Measurements from ENCODE around the gene DMAC2L. TPM values are rescaled to one million over a fixed set of nuclear protein-coding genes. Genes with fewer than 3 reads are reported as not detected.
"Not testable (repeated sequence)": the region's sequence is repeated elsewhere in the genome, so short reads cannot be mapped to it uniquely, and the experiment has no call there.

DMAC2L gene
- polyA plus RNA-seq, 3 donors = 21.8 to 28.8 (median 24.1) TPM

DNA sequence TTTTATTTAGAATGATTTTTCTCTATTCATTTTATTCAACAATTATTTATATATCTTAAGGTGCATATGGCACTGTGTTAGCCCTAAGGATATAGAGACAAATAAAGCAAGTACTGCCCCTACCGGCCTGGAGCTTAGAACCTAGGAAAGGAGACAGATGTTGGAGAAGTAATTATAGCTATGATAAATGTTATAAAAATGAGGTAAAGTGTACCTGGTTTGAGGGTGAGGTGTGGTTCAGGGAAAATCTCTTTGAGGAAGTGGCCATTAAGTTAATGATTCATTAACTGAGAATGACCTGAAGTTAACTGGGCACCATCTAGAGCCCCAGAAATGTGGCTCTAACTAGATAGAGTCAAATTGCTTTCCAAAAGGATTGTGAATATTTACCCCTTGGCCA lies 52.7 kb downstream of the DMAC2L start:
- DNase-seq (ENCODE audit: extremely low read depth in 1 of 11, low read depth in 9 of 11, low spot score in 4 of 11) = no peak

DNA sequence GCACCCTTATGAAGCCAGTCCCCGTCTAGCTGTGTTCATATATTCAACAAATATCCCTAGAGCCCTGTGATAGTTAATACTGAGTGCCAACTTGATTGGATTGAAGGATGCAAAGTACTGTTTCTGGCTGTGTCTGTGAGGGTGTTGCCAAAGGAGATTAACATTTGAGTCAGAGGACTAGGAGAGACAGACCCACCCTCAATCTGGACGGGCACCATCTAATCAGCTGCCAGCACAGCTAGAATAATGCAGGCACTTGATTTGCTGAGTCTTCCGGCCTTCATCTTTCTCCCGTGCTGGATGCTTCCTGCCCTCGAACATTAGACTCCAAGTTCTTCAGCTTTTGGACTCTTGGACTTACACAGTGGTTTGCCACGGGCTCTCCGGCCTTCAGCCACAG lies 53.4 kb downstream of the DMAC2L start:
- not testable (repeated sequence) for DNase-seq (ENCODE audit: extremely low read depth in 1 of 11, low read depth in 9 of 11, low spot score in 4 of 11)

DNA sequence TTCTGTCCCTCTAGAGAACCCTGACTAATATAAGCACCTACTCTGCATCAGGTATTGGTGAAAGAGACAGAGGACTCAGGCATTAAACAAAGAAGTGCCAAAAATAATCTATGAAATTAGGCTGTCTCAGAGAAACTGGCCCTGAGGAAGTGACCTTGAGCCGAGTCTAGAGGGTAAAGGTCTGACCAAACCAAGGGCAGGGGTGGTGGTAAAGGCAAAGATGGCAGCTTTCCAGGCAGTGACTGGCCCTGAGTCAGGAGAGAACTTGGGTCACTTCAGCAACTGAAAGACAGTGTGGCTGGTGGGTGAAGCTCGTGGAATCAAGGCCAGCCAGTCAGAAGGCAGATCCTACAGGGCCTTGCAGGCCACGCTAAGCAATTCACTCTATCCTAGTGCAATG lies 54.0 kb downstream of the DMAC2L start:
- DNase-seq (ENCODE audit: extremely low read depth in 1 of 11, low read depth in 9 of 11, low spot score in 4 of 11) = no peak

- no peak for DNase-seq (ENCODE audit: extremely low read depth in 1 of 11, low read depth in 9 of 11, low spot score in 4 of 11)
Measured at GRCh38 chr14:50366589-50366988, 54.5 kb downstream of the DMAC2L start.

DNA sequence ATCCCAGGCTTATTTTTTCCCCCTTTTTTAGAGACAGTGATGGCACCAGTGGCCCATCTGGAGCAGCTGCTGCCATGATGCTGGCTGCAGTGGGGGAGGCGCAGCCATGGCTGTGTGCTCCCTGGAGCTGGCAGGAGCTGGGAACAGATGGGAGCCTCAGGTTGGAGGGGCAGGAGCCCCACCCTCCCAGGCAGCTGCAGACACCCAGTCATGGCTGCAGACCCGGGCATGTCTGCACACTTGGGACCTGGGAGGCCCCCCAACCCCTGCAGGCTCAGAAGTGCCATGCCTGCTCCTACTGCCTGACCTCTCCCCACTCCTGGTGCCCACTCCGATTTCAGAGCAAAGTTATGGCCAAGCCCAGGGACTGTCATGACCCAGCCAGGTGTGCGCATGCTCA lies 59.4 kb downstream of the DMAC2L start:
- DNase-seq (ENCODE audit: extremely low read depth in 1 of 11, low read depth in 9 of 11, low spot score in 4 of 11) = no peak

DNA sequence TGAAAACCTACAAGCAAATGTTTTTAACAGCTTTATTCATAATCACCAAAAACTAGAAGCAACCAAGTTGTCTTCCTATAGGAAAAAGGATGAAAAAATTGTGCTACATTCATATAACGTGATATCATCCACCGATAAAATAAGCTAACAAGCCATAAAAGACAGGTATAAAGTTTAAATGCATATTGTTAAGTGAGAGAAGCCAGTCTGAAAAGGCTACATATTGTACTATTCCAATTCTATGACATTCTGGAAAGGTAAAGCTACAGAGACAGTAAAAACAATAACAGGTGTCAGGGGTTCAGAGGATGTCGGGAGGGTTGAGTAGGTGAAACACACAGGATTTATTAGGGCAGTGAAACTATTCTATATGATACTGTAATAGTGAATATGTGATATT lies 61.8 kb downstream of the DMAC2L start:
- DNase-seq (ENCODE audit: extremely low read depth in 1 of 11, low read depth in 9 of 11, low spot score in 4 of 11) = no peak

DNA sequence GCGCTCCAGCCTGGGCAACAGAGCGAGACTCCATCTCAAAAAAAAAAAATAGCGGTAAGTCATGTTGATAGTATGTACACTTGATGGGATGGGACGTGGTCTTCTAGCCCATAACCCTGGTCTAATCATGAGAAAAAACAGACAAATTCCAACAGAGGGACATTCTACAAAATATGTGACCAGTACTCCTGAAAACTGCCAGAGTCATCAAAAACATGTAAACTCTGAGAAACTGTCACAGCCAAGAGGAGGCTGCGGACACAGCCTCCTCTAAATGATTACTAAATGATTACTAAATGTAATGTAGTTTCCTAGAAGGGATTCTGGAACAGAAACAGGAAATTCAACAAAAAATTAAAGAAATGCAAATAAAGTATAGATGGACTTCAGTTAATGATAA lies 63.6 kb downstream of the DMAC2L start:
- DNase-seq (ENCODE audit: extremely low read depth in 1 of 11, low read depth in 9 of 11, low spot score in 4 of 11) = no peak

Other genes with a start within 250 kb of the DMAC2L start
- 10 to 100 TPM; 13.1 to 16.5 (median 13.8) TPM for gene VCPKMT, start 195.8 kb upstream of the DMAC2L start, polyA plus RNA-seq (ENCODE audit: insufficient read length in 3 of 3)
- gene SOS2, start 80.7 kb upstream of the DMAC2L start, polyA plus RNA-seq (ENCODE audit: insufficient read length in 3 of 3) = 10 to 100 TPM; 34.2 to 41.7 (median 36.1) TPM
- gene L2HGDH, start 95 bp upstream of the DMAC2L start, polyA plus RNA-seq (ENCODE audit: insufficient read length in 3 of 3) = 10 to 100 TPM in 2 of 3 donors, 1 to 10 TPM in 1; 9.7 to 11.2 (median 10.2) TPM
- gene CDKL1, start 84.6 kb downstream of the DMAC2L start, polyA plus RNA-seq (ENCODE audit: insufficient read length in 3 of 3) = 1 to 10 TPM; 6.2 to 8.4 (median 7.4) TPM
- 10 to 100 TPM; 45.9 to 61.2 (median 55.8) TPM for gene MAP4K5, start 220.2 kb downstream of the DMAC2L start, polyA plus RNA-seq (ENCODE audit: insufficient read length in 3 of 3)
- gene ATL1, start 247.8 kb downstream of the DMAC2L start, polyA plus RNA-seq (ENCODE audit: insufficient read length in 3 of 3) = 10 to 100 TPM in 1 of 3 donors, 1 to 10 TPM in 2; 7.9 to 11.0 (median 8.5) TPM